HL-60 (cell line): Measurements from ENCODE around the gene CRYGS.
"Not testable (repeated sequence)": the region's sequence is repeated elsewhere in the genome, so short reads cannot be mapped to it uniquely, and the experiment has no call there.

Experiments
- DNase-seq, 2 experiments: peaks; one replicate each; pipeline ENCODE4 v3.0.0-alpha.2; 2010 to 2020; ENCODE audit warnings: low read depth in 1 of 2, low spot score in 1 of 2
- H3K27ac ChIP-seq: fragments of 250-450 bp; sonication (Bioruptor Pico); replicated peaks from 2 replicates; pipeline ENCODE4 v1.5.1; 2020; ENCODE audit warnings: mild to moderate bottlenecking, moderate library complexity
- H3K27me3 ChIP-seq: fragments of 250-450 bp; sonication (Bioruptor Pico); 2 replicates; pipeline ENCODE4 v1.5.1; 2021; ENCODE audit warnings: mild to moderate bottlenecking, moderate library complexity; ENCODE audit not compliant: insufficient read depth, poor library complexity, severe bottlenecking
- H3K4me3 ChIP-seq: replicated peaks from 2 replicates; pipeline ENCODE4 v1.5.1; 2011; ENCODE audit warnings: mild to moderate bottlenecking, control low read depth, low read length; ENCODE audit not compliant: insufficient read depth
- GABPA ChIP-seq: IDR thresholded peaks from 2 replicates; pipeline ENCODE4 v1.6.1; 2012; ENCODE audit warnings: low read depth
- POLR2AphosphoS5 ChIP-seq: IDR thresholded peaks from 2 replicates; pipeline ENCODE4 v1.6.1; 2012; ENCODE audit warnings: low read depth
- SPI1 ChIP-seq: IDR thresholded peaks from 2 replicates; pipeline ENCODE4 v1.6.1; 2012; ENCODE audit warnings: low read depth, mild to moderate bottlenecking, borderline replicate concordance
- TF ChIP-seq, protein P1 (sequence below): IDR thresholded peaks from one replicate; pipeline ENCODE4 v1.5.1; 2011; ENCODE audit warnings: low read length, control low read depth, inconsistent platforms; ENCODE audit not compliant: insufficient read depth
- TF ChIP-seq, protein P2 (sequence below): IDR thresholded peaks from 2 replicates; pipeline ENCODE4 v1.6.1; 2012; ENCODE audit warnings: low read depth; ENCODE audit not compliant: insufficient replicate concordance

Gene CRYGS

DNA sequence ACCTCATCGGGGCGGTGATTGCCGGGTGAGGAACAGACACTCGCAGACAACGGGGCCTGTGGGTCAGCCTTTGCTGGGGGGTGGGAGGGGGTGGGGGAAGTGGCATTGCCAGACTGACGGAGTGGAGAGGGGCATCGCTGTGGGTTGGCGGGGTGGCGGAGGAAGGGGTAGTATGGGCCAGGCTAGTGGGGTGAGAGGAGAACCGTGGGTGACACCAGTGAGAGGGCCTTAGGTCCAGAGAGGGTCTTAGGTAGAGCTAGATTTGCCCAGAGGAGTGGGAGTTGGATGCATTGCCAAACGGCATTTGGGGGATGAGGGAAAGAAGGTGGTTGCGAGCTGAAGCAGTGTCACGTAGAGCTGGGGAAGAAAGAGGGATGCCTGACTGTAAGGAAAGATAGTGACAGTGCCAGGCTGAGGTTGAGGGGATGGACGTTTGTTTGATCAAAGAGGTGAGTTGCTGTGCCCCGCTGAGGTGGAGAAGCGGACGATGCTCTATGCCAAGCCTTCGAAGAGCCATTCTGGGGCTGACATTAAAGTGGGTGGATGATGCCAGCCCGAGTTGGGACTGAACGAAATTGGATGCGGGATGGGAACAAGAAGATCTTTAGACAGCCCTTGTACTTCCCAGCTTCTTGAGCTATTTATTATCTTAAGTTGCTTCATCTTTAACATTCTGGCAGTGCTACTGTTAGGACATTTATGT is 26.9 kb upstream of the CRYGS start:
- Histone ChIP-seq H3K27me3 (no peaks in the 10 kb centered on the region), H3K27ac (peak overlapping the region; percentile 92), H3K4me3 (peak overlapping the region; percentile 99)
- TF ChIP-seq SPI1 (no peak), POLR2AphosphoS5 (no peak; the same call in 1 of the 2 replicates), GABPA (no peak)
- TF ChIP-seq, protein P1, sequence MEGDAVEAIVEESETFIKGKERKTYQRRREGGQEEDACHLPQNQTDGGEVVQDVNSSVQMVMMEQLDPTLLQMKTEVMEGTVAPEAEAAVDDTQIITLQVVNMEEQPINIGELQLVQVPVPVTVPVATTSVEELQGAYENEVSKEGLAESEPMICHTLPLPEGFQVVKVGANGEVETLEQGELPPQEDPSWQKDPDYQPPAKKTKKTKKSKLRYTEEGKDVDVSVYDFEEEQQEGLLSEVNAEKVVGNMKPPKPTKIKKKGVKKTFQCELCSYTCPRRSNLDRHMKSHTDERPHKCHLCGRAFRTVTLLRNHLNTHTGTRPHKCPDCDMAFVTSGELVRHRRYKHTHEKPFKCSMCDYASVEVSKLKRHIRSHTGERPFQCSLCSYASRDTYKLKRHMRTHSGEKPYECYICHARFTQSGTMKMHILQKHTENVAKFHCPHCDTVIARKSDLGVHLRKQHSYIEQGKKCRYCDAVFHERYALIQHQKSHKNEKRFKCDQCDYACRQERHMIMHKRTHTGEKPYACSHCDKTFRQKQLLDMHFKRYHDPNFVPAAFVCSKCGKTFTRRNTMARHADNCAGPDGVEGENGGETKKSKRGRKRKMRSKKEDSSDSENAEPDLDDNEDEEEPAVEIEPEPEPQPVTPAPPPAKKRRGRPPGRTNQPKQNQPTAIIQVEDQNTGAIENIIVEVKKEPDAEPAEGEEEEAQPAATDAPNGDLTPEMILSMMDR: no peak
- TF ChIP-seq, protein P2, sequence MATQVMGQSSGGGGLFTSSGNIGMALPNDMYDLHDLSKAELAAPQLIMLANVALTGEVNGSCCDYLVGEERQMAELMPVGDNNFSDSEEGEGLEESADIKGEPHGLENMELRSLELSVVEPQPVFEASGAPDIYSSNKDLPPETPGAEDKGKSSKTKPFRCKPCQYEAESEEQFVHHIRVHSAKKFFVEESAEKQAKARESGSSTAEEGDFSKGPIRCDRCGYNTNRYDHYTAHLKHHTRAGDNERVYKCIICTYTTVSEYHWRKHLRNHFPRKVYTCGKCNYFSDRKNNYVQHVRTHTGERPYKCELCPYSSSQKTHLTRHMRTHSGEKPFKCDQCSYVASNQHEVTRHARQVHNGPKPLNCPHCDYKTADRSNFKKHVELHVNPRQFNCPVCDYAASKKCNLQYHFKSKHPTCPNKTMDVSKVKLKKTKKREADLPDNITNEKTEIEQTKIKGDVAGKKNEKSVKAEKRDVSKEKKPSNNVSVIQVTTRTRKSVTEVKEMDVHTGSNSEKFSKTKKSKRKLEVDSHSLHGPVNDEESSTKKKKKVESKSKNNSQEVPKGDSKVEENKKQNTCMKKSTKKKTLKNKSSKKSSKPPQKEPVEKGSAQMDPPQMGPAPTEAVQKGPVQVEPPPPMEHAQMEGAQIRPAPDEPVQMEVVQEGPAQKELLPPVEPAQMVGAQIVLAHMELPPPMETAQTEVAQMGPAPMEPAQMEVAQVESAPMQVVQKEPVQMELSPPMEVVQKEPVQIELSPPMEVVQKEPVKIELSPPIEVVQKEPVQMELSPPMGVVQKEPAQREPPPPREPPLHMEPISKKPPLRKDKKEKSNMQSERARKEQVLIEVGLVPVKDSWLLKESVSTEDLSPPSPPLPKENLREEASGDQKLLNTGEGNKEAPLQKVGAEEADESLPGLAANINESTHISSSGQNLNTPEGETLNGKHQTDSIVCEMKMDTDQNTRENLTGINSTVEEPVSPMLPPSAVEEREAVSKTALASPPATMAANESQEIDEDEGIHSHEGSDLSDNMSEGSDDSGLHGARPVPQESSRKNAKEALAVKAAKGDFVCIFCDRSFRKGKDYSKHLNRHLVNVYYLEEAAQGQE: no peak
- no peak for DNase-seq

DNA sequence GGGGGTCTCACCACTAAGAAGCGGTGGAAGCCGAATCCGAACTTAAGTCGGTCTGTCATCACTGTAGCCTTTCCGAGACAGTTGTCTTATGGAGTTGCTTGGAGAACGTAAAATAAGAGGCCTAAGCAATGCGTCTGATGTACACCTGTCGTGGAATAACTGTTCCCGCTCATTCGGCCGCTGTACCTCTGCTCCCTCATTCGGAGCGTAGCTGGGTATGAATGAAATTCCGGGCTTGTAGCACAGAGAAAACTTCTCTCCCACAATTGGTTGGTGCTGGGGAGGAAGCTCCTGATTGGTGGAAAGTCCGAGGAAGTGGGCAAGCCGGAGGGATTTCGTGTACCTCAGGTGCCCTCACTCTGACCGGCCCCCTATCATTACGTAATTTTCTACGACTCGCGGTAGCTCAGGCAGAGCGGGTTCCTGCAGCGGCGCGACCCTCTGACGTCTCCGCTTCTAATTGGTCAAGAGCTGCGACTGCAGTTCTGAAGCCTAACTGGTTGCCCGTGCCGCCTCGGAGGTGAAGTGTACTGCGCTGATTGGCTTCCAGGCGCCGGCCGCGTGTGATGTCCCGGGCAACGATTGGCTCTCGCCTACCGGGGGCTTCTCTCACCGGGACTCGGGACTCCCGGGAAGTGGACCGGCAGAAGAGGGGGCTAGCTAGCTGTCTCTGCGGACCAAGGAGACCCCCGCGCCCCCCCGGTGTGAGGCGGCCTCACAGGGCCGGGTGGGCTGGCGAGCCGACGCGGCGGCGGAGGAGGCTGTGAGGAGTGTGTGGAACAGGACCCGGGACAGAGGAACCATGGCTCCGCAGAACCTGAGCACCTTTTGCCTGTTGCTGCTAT is 26.1 kb upstream of the CRYGS start, which contains the start of gene DNAJB11:
Gene DNAJB11, plus strand, starts transcription at position 625 of the 845 bp plus-strand sequence. Its CDS starts 178 bp downstream, at position 803.
- TF ChIP-seq, protein P1: no peak
- TF ChIP-seq POLR2AphosphoS5 (peak; percentile 91), SPI1 (peak; percentile 71; the same call in 1 of the 2 replicates), GABPA (peak; percentile 70)
- TF ChIP-seq, protein P2: peak; percentile 75
- Histone ChIP-seq H3K4me3 (peak within 1 kb of the TSS; percentile 99), H3K27ac (peak within 1 kb of the TSS; percentile 92), H3K27me3 (no peaks in the 10 kb centered on the region)
- DNase-seq: peak; percentile 99 to 100

DNA sequence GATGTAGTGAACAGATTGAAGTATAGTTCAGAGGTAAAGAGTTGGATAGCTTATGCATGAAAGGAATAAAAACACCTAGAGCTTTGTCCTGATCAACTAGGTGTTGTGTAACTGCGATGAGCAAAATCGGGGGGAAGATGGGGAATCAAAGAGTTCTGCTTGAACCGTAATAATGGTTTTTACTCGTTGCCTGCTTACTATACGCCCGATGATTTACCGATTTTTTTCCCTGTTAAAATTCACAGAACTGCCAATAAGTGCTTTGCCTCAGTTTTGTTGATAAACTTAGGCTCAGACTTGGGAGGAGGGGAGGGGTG is 25.6 kb upstream of the CRYGS start:
- Histone ChIP-seq H3K27me3 (no peaks in the 10 kb centered on the region), H3K4me3 (peak overlapping the region; percentile 52), H3K27ac (peak overlapping the region; percentile 72)
- DNase-seq: no peak
- TF ChIP-seq, protein P2: no peak
- TF ChIP-seq GABPA (no peak), SPI1 (no peak), POLR2AphosphoS5 (no peak)
- TF ChIP-seq, protein P1: no peak

DNA sequence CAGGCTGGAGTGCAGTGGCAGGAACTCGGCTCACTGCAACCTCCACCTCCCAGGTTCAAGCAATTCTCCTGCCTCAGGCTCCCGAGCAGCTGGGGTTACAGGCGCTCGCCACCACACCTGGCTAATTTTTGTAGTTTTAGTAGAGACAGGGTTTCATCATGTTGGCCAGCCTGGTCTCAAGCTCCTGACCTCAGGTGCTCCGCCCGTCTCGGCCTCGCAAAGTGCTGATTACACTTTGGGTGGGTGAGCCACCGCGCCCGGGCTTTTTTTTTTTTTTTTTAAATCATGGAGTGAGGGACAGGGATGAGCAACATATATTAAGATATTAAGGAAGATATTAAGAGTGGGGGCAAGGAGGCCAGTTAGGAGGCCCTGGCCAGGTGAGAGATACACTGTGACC is 25.2 kb upstream of the CRYGS start:
- Histone ChIP-seq H3K4me3 (peak overlapping the region; percentile 52), H3K27ac (peak overlapping the region; percentile 72)
- not testable (repeated sequence) for H3K27me3 ChIP-seq, DNase-seq
